Endometrium (tissue), 2 donors: Measurements from ENCODE around the gene BCL7B.
"Not testable (repeated sequence)": the region's sequence is repeated elsewhere in the genome, so short reads cannot be mapped to it uniquely, and the experiment has no call there.

Source experiments
- FAIRE-seq: peaks from 2 replicates; lab custom pipeline; 2012; peaks lifted over from hg19 to GRCh38; lab: Jason Lieb, UNC
- donor health status: control.
- donor health status: control.

BCL7B gene

GRCh38 chr7:73572767-73573186 is 15.3 kb upstream of the BCL7B start:
- FAIRE-seq, result no peak

GRCh38 chr7:73570977-73571376 is 13.5 kb upstream of the BCL7B start:
- FAIRE-seq, result no peak

GRCh38 chr7:73570521-73570920 is 13.0 kb upstream of the BCL7B start:
- no peak for FAIRE-seq

GRCh38 chr7:73569042-73569608 is 11.6 kb upstream of the BCL7B start:
- no peak for FAIRE-seq

- no peak for FAIRE-seq
These were observed 10.6 kb upstream of the BCL7B start for GRCh38 chr7:73567846-73568685.

- no peak for FAIRE-seq
These were observed 9.7 kb upstream of the BCL7B start for GRCh38 chr7:73567140-73567539.

- FAIRE-seq, result not testable (repeated sequence)
These were observed 8.9 kb upstream of the BCL7B start for GRCh38 chr7:73566431-73566830.

GRCh38 chr7:73565675-73566340 is 8.3 kb upstream of the BCL7B start:
- no peak for FAIRE-seq

- FAIRE-seq, result no peak
These were observed 2.8 kb upstream of the BCL7B start for GRCh38 chr7:73560109-73560835.

GRCh38 chr7:73557108-73557396 is 438 bp downstream of the BCL7B start:
- no peak for FAIRE-seq

GRCh38 chr7:73556208-73557107 is 1.0 kb downstream of the BCL7B start:
- no peak for FAIRE-seq

- no peak for FAIRE-seq
These were observed 2.0 kb downstream of the BCL7B start for GRCh38 chr7:73555411-73555982.

- FAIRE-seq, result not testable (repeated sequence)
These were observed 7.4 kb downstream of the BCL7B start for GRCh38 chr7:73550093-73550492.

GRCh38 chr7:73549176-73549575 is 8.3 kb downstream of the BCL7B start:
- FAIRE-seq, result no peak

- FAIRE-seq, result no peak
These were observed 9.6 kb downstream of the BCL7B start for GRCh38 chr7:73547841-73548240.

GRCh38 chr7:73544678-73545077 is 12.8 kb downstream of the BCL7B start:
- no peak for FAIRE-seq

GRCh38 chr7:73541722-73542121 is 15.8 kb downstream of the BCL7B start:
- FAIRE-seq, result no peak

- FAIRE-seq, result no peak
These were observed 17.8 kb downstream of the BCL7B start for GRCh38 chr7:73539709-73540108.

- FAIRE-seq, result not testable (repeated sequence)
These were observed 19.0 kb downstream of the BCL7B start for GRCh38 chr7:73538510-73538909.

- FAIRE-seq, result no peak
These were observed 20.4 kb downstream of the BCL7B start for GRCh38 chr7:73537051-73537450.

- no peak for FAIRE-seq
These were observed 21.0 kb downstream of the BCL7B start for GRCh38 chr7:73536479-73536878.
